HuH-7.5 (cell line): ENCODE data around the gene LAMP5.

Source experiments
- DNase-seq: peaks from one replicate; pipeline ENCODE4 v3.0.0; 2011; ENCODE audit warnings: low spot score

LAMP5 gene

DNA sequence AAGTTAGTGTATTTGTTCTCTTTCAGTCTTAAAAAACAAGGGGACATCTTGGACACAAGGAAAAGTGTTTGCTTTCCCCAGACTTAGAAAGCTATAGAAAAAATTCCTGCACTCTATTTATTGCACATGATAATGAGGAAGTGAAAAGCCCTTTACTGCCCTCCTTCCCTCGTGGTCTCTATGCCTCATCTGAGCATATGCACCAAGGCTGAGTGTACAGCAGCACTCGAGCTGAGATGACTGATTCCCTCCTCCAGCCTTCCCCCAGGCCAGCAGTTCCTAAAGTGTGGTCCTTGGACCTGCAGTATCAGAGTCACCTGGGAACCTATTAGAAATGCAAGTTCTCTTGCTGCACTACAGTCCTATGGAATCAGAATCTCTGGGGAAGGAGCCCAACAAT, 14.3 kb upstream of the LAMP5 start:
- DNase-seq: no peak

GRCh38 chr20:9501473-9501872, 12.9 kb upstream of the LAMP5 start:
- DNase-seq: no peak

GRCh38 chr20:9503526-9504245, 10.7 kb upstream of the LAMP5 start:
- DNase-seq: no peak

DNA sequence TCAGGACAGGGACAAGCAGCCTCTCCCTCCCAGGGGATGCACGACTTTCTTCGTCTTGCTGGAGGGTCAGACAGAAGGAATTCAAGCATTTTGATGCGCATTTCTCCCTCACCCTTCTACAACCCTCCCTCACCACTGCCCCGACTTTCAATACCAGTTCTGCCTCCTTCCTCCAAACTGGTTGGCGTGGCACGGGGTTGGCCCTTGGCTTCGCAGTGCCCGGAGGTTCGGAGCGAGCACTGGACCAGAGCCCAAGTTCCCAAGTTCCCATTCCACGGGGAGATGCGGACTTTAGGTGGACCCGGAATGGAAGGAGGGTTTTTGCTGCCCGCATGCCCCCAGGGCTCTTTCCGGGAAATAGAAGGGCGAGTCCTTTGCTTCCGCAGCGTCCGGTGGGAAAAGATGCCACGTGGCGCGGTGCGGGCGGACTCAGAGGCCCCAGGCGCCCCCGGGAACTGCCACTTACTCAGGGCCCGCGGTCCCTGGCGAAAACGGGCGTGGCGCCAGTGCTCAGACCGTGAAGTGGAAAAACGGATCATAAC, 8.0 kb upstream of the LAMP5 start:
- DNase-seq: no peak

- DNase-seq: no peak
Measured at GRCh38 chr20:9506964-9507369, 7.4 kb upstream of the LAMP5 start.

DNA sequence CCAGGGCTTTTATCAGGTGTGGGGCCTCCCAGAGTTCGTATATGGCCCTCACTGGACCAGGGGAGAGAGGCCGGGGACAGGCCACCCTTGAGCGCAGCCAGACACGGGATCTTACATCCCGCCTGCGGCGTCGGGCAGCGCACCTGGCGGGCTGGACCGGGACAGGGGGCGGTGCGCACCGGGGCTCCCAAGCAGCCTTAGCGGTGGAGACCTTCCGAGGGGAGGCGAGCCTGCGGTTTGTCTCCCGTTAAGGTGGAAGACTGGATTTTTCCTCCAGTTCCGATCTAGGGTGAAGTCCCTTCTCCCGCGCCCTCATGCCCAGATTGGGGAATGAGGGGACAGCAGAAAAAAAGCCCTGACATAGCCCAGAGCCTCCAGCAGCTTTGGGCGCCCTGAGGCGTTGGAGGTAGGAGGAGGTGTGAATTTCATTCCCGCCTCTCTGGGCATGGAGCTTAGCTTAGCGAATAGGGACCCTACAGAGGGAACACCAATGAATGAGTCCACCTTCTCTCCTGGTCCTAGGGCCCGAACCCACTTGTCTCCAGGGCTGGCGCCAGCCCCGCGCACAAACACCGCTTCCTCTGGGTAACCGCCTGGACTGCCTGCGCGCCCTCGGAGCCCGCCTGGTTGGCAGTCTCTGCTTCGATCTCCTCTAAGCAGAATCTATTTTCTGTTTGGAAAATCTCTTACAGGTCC, 6.7 kb upstream of the LAMP5 start:
- no peak for DNase-seq

GRCh38 chr20:9508240-9508661, 6.1 kb upstream of the LAMP5 start:
- no peak for DNase-seq

DNA sequence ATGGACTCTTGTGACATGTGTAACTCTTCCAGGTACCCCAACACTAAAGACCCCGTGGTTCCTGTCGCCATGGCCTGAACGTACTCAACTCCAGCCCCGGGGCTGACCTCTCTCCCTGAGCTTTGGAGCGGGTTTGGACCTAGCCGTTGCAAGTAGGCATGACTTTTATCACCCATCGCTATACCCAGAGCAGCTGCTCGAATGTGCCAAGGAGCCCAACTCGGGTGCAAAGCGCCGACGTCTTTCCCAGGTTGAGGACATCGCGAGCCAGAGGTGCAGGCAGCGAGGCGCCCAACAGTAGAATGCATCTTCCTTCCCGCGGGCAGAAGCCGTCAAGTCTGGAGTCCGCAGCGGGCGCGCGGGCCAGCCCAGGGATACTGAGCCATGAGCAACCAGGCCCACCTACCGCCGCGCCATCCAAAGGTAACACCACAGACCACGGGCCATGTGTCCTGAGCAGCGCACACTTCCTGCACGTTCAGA, 5.7 kb upstream of the LAMP5 start:
- no peak for DNase-seq

- no peak for DNase-seq
Measured at GRCh38 chr20:9509246-9509645, 5.1 kb upstream of the LAMP5 start.

- DNase-seq: no peak
Measured at GRCh38 chr20:9510911-9511310, 3.5 kb upstream of the LAMP5 start.

- DNase-seq: no peak
Measured at GRCh38 chr20:9514072-9514460, 324 bp upstream of the LAMP5 start.

DNA sequence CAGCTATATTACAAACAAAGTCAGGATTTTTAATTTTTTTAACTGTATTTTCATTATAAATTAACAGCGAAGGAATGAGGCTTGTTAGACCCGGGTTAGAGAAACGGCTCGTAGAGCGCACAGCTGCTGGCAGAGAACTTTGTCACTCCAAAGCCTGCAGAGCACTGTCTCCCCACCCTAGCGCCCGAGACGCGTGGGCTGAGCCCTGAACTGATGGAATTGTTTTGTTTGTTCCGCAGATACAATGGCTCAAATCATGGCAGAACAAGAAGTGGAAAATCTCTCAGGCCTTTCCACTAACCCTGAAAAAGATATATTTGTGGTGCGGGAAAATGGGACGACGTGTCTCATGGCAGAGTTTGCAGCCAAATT, 810 bp downstream of the LAMP5 start:
- DNase-seq: no peak

DNA sequence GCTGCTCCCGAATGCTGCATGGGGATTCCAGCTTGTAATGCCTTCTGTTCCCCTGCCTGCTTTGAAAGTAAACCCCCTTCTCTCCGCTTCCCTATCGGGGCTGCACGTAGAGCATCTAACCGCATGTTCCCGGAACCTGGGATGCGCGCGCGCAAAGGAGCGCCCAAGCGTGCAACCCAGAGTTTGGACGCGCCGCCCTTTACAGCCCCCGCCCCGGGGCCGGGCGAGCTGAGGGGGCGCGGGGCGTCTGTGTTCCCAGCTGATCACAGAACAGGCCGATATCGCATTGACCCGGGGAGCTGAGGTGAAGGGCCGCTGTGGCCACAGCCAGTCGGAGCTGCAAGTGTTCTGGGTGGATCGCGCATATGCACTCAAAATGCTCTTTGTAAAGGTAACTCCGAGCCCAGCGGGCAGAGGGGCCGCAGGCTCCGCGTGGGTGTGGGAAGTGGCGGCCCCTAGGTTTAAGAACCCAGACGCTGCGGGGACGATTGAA, 1.4 kb downstream of the LAMP5 start:
- no peak for DNase-seq

DNA sequence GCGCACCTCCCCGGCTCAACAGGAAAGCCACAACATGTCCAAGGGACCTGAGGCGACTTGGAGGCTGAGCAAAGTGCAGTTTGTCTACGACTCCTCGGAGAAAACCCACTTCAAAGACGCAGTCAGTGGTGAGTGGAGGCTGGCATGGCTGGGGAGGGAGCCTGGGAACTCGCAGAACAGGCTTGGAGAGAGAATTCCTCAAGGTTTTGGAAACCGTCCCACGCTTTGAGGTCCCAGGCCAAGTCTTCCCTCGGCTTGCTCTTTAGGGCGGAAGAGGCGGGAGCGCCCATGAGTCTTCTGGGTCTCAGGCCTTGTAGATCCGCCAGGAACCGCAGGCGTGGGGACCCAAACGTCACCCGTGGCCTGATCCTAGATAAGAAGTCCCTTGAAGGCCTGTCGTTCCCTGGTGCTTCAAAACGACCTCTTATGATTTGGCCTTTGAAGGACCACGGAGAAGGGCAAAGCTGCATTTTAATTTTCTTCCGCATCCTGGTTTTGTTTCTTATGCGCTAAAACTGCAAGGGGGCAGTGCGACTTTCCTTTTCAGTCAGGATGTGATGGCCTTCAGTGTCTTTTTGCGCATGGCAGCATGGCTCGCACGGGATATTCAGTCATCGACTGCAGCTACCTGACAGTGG, 2.0 kb downstream of the LAMP5 start:
- no peak for DNase-seq

DNA sequence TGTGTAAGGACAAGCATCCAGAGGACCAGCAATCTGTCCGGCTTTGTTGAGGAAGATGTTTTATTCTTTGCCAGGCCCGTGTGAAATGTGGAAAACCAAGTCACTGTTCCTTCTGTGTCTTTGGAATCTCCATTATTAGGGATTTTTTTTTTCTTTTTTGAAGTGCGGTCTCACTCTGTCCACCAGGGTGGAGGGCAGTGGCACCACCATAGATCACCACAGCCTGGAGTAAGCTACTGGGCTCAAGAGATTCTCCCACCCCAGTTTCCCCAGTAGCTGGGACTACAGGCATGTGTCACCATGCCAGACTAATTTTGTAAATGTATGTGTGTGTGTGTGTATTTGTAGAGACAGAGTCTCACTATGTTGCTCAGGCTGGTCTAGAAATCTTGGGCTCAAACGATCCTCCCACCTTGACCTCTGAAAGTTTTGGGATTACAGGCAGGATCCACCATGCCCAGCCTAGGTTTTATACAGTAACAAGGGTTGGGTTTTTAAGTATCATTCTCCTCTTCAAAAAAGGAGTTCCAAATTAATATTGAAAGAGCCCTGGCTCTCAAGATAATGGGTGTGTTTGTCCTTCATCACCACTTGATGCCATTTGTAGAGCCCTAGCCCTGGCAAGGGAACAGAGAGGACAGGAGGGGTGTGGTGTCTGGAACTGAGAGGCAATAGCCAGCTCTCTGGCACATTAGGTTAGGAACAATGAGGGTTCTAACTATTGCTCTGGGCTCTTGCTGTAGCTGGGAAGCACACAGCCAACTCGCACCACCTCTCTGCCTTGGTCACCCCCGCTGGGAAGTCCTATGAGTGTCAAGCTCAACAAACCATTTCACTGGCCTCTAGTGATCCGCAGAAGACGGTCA, 3.1 kb downstream of the LAMP5 start:
- no peak for DNase-seq

DNA sequence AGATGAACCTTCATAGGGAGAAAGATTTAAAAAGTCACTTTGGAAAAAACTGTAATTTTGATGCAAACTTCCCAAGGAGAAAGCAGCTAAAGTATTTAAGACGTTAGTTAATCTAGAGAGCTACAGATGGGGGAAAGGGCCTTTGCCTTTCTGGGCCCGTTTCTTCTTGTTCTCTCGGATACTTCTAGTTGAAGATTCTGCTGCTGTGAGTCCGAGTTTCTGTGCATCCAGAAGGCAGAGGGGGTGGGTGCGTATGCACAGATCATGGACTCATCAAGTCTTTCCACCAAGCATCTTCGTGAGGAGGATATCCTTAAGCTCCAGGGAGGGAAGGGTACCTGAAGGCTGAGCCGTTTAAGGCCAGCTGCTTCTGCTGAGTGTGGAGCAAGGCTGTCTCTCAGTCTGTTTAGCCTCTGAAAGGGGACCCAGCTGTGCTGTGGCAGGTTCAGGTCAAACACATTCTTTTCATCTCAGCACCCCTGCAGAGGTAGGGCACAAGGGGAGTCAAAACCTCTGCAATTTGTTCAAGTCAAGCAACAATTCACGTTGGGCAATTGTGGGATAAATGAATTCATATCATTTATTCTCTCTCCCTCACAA, 4.3 kb downstream of the LAMP5 start:
- DNase-seq: no peak

- DNase-seq: no peak
Measured at GRCh38 chr20:9520086-9520485, 5.7 kb downstream of the LAMP5 start.

DNA sequence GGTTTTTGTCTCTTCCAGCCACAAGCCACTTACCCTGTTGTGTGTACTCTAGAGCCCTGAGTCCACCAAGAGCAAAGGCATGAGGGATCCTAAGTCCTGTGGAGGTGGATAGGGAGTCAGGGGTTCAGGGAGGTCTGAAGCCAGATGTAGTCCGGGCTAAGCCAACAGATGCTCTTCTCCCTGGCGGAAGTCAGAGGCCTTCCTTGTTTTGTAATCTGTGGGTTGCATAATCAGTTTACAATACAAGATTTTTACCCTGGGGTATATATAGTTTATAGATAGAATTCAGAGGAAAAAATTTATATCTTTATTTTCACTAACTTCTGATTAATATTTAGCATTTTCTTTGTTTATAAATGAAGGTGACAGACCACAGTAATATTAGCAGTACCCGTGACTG, 9.2 kb downstream of the LAMP5 start:
- DNase-seq: no peak

DNA sequence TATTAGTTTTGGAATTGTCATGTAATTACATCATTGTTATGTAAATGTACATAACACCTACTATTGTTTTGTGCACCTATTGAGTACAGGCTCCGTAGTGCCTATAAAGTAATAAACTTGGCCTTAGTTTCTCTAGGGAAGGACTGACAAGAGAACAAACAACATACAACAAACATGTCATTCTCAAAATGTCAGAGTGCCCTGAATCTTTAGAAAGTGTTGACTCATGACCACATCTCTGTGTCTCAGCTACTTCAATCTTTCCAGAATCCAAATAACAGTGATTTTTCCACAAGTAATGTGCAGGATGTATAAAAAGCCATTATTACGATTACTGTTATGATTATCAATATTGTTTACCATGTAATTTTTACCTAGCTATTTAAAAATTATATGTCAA, 17.2 kb downstream of the LAMP5 start:
- no peak for DNase-seq

GRCh38 chr20:9532069-9532838, 17.9 kb downstream of the LAMP5 start:
- DNase-seq: no peak

GRCh38 chr20:9534025-9534424, 19.6 kb downstream of the LAMP5 start:
- DNase-seq: no peak
